Activated T-cell treated with anti-CD3 and anti-CD28 coated beads, Interleukin-2, amount 50 U/mL, for 24 hours (primary cell): ENCODE measurements around the gene ADAMTSL1.

Experiments used
- DNase-seq: peaks from one replicate; pipeline ENCODE4 v3.0.0-alpha.2; 2020
- H3K27ac Mint-ChIP-seq: 2 replicates; pipeline ENCODE4 v1.8.0; 2020; ENCODE audit warnings: mild to moderate bottlenecking, mixed read lengths
- H3K27me3 Mint-ChIP-seq: 2 replicates; pipeline ENCODE4 v1.8.0; 2020; ENCODE audit warnings: mixed read lengths
- H3K36me3 Mint-ChIP-seq: 2 replicates; pipeline ENCODE4 v1.8.0; 2020; ENCODE audit warnings: low read depth, mixed read lengths
- H3K4me1 Mint-ChIP-seq: 2 replicates; pipeline ENCODE4 v1.8.0; 2020; ENCODE audit warnings: low read depth, mixed read lengths
- H3K4me3 Mint-ChIP-seq: 2 replicates; pipeline ENCODE4 v1.8.0; 2020; ENCODE audit warnings: mild to moderate bottlenecking, moderate library complexity, mixed read lengths
- H3K9me3 Mint-ChIP-seq: 2 replicates; pipeline ENCODE4 v1.8.0; 2020; ENCODE audit warnings: mixed read lengths

The ADAMTSL1 gene

GRCh38 chr9:18703151-18703900, 229.4 kb downstream of the ADAMTSL1 start:
- Mint-ChIP-seq H3K27ac (no peak overlapping the region), H3K4me3 (no peak overlapping the region), H3K4me1 (no peaks in the 10 kb centered on the region), H3K36me3 (no peaks in the 10 kb centered on the region), H3K27me3 (no peaks in the 10 kb centered on the region), H3K9me3 (no peaks in the 10 kb centered on the region)
- no peak for DNase-seq

DNA sequence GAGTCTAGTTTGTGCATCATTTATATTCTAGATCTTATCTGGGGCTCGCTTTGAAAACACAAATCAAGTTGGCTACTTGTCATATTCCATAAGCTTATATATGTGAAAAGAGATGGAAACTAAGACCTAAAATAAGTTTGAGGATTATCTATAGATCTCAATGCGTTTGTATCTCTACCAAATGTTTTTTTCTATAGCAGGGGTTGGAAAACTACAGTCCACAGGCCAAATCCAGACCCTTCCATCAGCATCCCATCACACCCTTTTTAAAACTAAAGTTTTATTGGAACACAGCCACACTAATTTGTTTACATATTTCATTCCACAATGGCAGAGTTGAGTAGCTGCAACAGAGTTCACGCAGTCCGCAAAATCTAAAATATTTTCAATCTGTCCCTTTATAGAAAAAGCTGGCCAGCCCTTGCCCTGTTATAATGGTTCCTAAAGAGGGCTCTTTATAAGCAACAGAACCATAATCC, 230.0 kb downstream of the ADAMTSL1 start:
- Mint-ChIP-seq H3K4me1 (no peaks in the 10 kb centered on the region), H3K36me3 (no peaks in the 10 kb centered on the region), H3K4me3 (no peak overlapping the region), H3K27ac (no peak overlapping the region), H3K27me3 (no peaks in the 10 kb centered on the region), H3K9me3 (no peaks in the 10 kb centered on the region)
- DNase-seq = no peak

DNA sequence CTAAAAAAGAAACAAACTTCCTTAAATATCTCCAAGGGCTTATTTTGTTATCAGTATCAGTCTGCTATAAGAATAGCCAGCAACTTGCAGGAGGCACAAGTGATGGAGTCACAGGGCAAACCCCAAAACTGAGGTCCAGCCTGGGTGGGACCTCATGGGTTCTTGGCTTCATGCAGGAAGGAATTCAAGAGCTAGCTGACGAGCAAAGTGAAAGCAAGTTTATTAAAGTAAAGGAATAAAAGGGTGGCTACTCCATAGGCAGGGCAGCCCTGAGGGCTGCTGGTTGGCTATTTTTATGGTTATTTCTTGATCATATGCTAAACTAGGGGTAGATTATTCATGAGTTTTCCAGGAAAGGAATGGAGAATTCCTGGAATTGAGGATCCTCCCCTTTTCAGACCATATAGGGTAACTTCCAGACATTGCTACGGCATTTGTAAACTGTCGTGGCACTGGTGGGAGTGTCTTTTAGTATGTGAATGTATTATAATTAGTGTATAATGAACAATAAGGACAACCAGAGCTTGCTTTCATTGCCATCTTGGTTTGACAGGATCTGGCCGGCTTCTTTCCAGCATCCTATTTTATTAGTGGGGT, 231.9 kb downstream of the ADAMTSL1 start:
- H3K27me3 Mint-ChIP-seq = peaks cover 3% of the 10 kb centered on the region

DNA sequence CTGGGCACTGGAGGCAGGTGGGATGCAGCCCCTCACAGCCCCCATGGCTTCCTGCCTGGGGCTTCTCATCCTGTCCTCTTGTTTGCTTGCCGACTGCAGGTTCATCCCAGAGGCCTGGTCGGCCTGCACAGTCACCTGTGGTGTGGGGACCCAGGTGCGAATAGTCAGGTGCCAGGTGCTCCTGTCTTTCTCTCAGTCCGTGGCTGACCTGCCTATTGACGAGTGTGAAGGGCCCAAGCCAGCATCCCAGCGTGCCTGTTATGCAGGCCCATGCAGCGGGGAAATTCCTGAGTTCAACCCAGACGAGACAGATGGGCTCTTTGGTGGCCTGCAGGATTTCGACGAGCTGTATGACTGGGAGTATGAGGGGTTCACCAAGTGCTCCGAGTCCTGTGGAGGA, 232.7 kb downstream of the ADAMTSL1 start:
- no peaks in the 10 kb centered on the region for H3K4me1 Mint-ChIP-seq
- no peak overlapping the region for H3K4me3 Mint-ChIP-seq
- DNase-seq = no peak
- no peaks in the 10 kb centered on the region for H3K9me3 Mint-ChIP-seq
- no peak overlapping the region for H3K27ac Mint-ChIP-seq
- H3K27me3 Mint-ChIP-seq = peaks cover 5% of the 10 kb centered on the region
- no peaks in the 10 kb centered on the region for H3K36me3 Mint-ChIP-seq

More for the DNA sequence above, 231.9 kb downstream of the ADAMTSL1 start:
- Mint-ChIP-seq H3K4me1 (no peaks in the 10 kb centered on the region), H3K9me3 (no peaks in the 10 kb centered on the region), H3K4me3 (no peak overlapping the region), H3K27ac (no peak overlapping the region), H3K36me3 (no peaks in the 10 kb centered on the region)
- DNase-seq = no peak

- Mint-ChIP-seq H3K27ac (no peak overlapping the region), H3K36me3 (no peaks in the 10 kb centered on the region), H3K9me3 (no peaks in the 10 kb centered on the region), H3K4me3 (no peak overlapping the region), H3K4me1 (no peaks in the 10 kb centered on the region), H3K27me3 (peaks cover 5% of the 10 kb centered on the region)
- DNase-seq = no peak
These were observed 233.1 kb downstream of the ADAMTSL1 start for GRCh38 chr9:18707061-18707461.

- Mint-ChIP-seq H3K27me3 (peaks cover 5% of the 10 kb centered on the region), H3K27ac (no peak overlapping the region), H3K9me3 (no peaks in the 10 kb centered on the region), H3K36me3 (no peaks in the 10 kb centered on the region), H3K4me1 (no peaks in the 10 kb centered on the region), H3K4me3 (no peak overlapping the region)
- DNase-seq = no peak
These were observed 233.7 kb downstream of the ADAMTSL1 start for GRCh38 chr9:18707489-18708205.

GRCh38 chr9:18708429-18708828, 234.5 kb downstream of the ADAMTSL1 start:
- H3K4me3 Mint-ChIP-seq = no peak overlapping the region
- H3K9me3 Mint-ChIP-seq = no peaks in the 10 kb centered on the region
- H3K27me3 Mint-ChIP-seq = peaks cover 5% of the 10 kb centered on the region
- DNase-seq = no peak
- no peaks in the 10 kb centered on the region for H3K4me1 Mint-ChIP-seq
- H3K36me3 Mint-ChIP-seq = no peaks in the 10 kb centered on the region
- no peak overlapping the region for H3K27ac Mint-ChIP-seq

- Mint-ChIP-seq H3K9me3 (no peaks in the 10 kb centered on the region), H3K27me3 (peaks cover 5% of the 10 kb centered on the region)
- DNase-seq = no peak
These were observed 236.1 kb downstream of the ADAMTSL1 start for GRCh38 chr9:18710065-18710464.

DNA sequence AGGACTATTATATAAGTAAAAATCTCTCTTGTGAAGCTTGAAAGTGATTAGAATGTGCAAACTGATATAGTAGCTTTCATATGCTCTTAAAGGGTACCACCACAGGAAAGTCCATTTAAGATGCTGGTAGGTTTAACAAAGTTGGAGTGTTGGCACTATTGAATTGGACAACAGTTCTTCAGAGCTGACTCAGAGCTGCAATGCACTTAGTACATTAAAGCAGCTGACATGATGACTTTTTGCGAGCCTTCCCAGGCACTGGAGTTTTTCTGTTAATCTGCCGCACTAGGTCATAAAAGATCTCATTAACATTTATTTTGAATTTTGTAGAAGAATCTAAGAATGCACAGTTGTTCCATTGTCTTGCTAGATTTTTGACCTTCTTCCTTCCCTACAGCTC, 243.8 kb downstream of the ADAMTSL1 start:
- Mint-ChIP-seq H3K9me3 (no peaks in the 10 kb centered on the region), H3K36me3 (no peaks in the 10 kb centered on the region), H3K27ac (no peak overlapping the region), H3K4me3 (no peak overlapping the region), H3K4me1 (no peaks in the 10 kb centered on the region), H3K27me3 (peaks cover 3% of the 10 kb centered on the region)
- no peak for DNase-seq

More at GRCh38 chr9:18710065-18710464, 236.1 kb downstream of the ADAMTSL1 start:
- no peaks in the 10 kb centered on the region for H3K4me1 Mint-ChIP-seq
- no peak overlapping the region for H3K4me3 Mint-ChIP-seq
- H3K36me3 Mint-ChIP-seq = no peaks in the 10 kb centered on the region
- no peak overlapping the region for H3K27ac Mint-ChIP-seq

DNA sequence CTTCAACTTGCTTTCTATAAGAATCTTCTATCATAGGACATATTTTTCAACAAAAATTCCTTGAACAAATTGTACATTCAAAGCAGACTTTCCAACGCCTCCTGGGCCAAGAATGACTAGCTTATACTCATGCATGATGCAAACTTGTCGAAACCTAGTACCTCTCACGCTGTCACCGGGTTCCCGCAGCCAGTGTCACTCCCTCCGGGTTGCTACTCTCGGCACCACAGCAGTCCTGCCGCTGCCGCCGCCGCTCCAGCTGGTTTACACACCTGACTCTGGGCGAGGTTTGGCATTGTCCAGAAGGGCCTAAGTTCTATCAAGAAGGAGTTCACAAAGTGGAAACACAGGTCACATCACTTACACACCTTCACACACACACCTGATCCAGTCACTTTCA, 244.4 kb downstream of the ADAMTSL1 start:
- Mint-ChIP-seq H3K27ac (no peak overlapping the region), H3K4me1 (no peaks in the 10 kb centered on the region), H3K4me3 (no peak overlapping the region), H3K27me3 (peaks cover 3% of the 10 kb centered on the region), H3K36me3 (no peaks in the 10 kb centered on the region), H3K9me3 (no peaks in the 10 kb centered on the region)
- DNase-seq = no peak

GRCh38 chr9:18718932-18719331, 245.0 kb downstream of the ADAMTSL1 start:
- H3K9me3 Mint-ChIP-seq = no peaks in the 10 kb centered on the region

DNA sequence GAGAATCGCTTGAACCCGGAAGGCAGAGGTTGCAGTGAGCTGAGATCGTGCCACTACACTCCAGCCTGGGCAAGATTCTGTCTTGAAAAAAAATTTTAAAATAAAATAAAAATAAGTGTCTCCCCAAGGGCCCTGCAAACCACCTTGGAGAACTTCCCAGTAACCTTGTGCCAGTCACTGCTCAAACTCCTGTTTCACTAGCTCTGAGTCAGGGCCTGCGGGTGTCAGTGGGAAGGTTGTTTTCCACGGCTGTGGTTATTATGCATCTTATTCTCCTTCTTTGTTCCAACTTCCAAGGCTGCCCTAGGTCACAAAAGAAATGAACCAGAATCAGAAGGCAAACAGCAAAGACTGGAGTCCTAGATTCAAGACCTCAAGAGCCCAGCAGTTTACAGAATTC, 246.7 kb downstream of the ADAMTSL1 start:
- Mint-ChIP-seq H3K9me3 (no peaks in the 10 kb centered on the region), H3K27ac (no peak overlapping the region), H3K36me3 (no peaks in the 10 kb centered on the region), H3K27me3 (peaks cover 3% of the 10 kb centered on the region), H3K4me3 (no peak overlapping the region), H3K4me1 (no peaks in the 10 kb centered on the region)
- DNase-seq = no peak

More at GRCh38 chr9:18718932-18719331, 245.0 kb downstream of the ADAMTSL1 start:
- DNase-seq = no peak
- Mint-ChIP-seq H3K4me3 (no peak overlapping the region), H3K4me1 (no peaks in the 10 kb centered on the region), H3K27me3 (peaks cover 3% of the 10 kb centered on the region), H3K27ac (no peak overlapping the region), H3K36me3 (no peaks in the 10 kb centered on the region)

DNA sequence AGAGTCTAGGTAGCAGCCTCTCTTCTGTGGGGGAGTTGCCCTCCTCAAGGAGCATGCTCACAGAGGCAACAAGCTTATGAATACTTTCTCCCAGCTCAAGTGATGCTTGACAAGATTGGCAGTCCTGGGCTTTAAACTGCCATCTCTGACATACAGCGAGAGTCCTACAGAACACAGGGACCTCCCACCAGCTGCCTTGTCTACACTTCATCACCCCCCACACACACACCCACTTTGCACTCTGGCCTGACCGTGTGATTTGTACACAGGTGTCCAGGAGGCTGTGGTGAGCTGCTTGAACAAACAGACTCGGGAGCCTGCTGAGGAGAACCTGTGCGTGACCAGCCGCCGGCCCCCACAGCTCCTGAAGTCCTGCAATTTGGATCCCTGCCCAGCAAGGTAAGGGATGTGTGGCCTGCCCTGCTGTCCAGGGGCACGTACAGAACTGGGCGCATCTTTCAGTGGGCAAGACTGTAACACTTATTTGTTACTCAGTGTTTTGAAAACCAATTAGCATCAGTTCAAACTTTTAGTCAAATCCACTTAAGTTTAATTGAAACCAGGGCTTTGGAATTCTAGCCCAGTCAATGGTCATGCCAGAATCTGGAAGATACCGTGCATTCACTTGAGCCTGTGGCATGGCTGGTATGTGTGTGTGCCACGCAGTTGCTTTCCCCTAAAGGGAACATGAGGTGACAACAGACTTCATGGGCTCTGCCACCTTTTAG, 247.5 kb downstream of the ADAMTSL1 start:
- Mint-ChIP-seq H3K4me3 (no peak overlapping the region), H3K9me3 (no peaks in the 10 kb centered on the region), H3K4me1 (no peaks in the 10 kb centered on the region), H3K27me3 (peaks cover 3% of the 10 kb centered on the region), H3K27ac (no peak overlapping the region), H3K36me3 (no peaks in the 10 kb centered on the region)
- DNase-seq = no peak

- H3K9me3 Mint-ChIP-seq = no peaks in the 10 kb centered on the region
- H3K4me3 Mint-ChIP-seq = no peak overlapping the region
- H3K27ac Mint-ChIP-seq = no peak overlapping the region
- H3K27me3 Mint-ChIP-seq = peaks cover 3% of the 10 kb centered on the region
- no peaks in the 10 kb centered on the region for H3K36me3 Mint-ChIP-seq
- no peaks in the 10 kb centered on the region for H3K4me1 Mint-ChIP-seq
- DNase-seq = no peak
These were observed 248.0 kb downstream of the ADAMTSL1 start for GRCh38 chr9:18721995-18722310.
